ENCODE measurements around the gene IFNLR1.

DNA sequence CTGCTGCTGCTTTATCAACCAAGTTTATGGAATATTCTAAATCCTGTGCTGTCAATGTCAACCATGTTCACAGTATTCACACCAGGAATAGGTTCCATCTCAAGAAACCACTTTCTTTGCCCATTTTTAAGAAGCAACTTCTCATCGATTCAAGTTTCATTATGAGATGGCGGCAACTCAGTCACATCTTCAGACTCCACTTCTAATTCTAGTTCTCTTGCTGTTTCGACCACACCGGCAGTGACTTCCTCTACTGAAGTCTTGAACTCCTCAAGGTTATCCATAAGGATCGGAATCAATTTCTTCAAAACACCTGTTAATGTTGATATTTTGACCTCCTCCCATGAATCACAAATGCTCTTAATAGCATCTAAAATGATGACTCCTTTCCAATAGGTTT, 39.7 kb upstream of the IFNLR1 start:
- TF ChIP-seq PPARA (CRISPR knock-in tag; IDR thresholded peaks at IDR 0.05; ENCODE audit: borderline replicate concordance) (no peak), ZC3H10 (CRISPR knock-in tag; IDR thresholded peaks at IDR 0.05) (no peak)

Data from SK-N-SH treated with all-trans-retinoic acid at 6 μM for 48 hours (cell line).